ENCODE measurements around the gene FLNA.

DNA sequence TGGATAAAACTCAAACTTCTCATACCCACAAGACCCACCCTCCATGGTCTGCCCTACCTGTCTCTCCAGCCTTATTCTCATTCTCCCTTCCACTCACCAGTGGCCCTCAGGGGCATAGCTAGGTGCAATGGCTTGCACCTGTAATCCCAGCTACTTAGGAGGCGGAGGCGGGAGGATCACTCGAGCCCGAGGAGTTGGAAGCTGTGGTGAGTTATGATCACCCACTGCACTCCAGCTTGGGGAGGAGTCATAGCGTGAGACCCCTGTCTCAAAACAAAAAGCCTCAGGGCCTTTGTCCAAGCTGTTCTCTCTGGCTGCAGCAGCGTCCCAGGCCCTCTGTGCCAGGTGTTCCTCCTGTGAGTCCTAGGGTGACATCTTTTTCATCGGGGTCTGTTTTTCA, 62.3 kb downstream of the FLNA start:
- TF ChIP-seq, protein P1, sequence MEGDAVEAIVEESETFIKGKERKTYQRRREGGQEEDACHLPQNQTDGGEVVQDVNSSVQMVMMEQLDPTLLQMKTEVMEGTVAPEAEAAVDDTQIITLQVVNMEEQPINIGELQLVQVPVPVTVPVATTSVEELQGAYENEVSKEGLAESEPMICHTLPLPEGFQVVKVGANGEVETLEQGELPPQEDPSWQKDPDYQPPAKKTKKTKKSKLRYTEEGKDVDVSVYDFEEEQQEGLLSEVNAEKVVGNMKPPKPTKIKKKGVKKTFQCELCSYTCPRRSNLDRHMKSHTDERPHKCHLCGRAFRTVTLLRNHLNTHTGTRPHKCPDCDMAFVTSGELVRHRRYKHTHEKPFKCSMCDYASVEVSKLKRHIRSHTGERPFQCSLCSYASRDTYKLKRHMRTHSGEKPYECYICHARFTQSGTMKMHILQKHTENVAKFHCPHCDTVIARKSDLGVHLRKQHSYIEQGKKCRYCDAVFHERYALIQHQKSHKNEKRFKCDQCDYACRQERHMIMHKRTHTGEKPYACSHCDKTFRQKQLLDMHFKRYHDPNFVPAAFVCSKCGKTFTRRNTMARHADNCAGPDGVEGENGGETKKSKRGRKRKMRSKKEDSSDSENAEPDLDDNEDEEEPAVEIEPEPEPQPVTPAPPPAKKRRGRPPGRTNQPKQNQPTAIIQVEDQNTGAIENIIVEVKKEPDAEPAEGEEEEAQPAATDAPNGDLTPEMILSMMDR (IDR thresholded peaks at IDR 0.05), result no peak
- no peak for TF ChIP-seq POLR2A (IDR thresholded peaks at IDR 0.05)
